GM18909 (cell line): ENCODE results near the gene PDGFRB.

Experiments used
- ATAC-seq: cut with Tn5 transposase; IDR thresholded peaks from one replicate; pipeline ENCODE4 v1.9.1; 2021; ENCODE audit warnings: mild to moderate bottlenecking; ENCODE audit not compliant: unreplicated experiment, poor library complexity

PDGFRB gene

GRCh38 chr5:150147670-150148069 lies 8.0 kb downstream of the PDGFRB start:
- ATAC-seq = no peak

GRCh38 chr5:150146862-150147601 lies 8.6 kb downstream of the PDGFRB start:
- no peak for ATAC-seq

GRCh38 chr5:150146235-150146634 lies 9.4 kb downstream of the PDGFRB start:
- ATAC-seq = no peak

GRCh38 chr5:150144879-150145278 lies 10.8 kb downstream of the PDGFRB start:
- ATAC-seq = no peak

- no peak for ATAC-seq
Measured at GRCh38 chr5:150144246-150144801, 11.3 kb downstream of the PDGFRB start.

- ATAC-seq = no peak
Measured at GRCh38 chr5:150143350-150144245, 12.0 kb downstream of the PDGFRB start.

GRCh38 chr5:150142959-150143349 lies 12.7 kb downstream of the PDGFRB start:
- ATAC-seq = no peak

- ATAC-seq = no peak
Measured at GRCh38 chr5:150142185-150142958, 13.3 kb downstream of the PDGFRB start.

GRCh38 chr5:150141544-150142184 lies 14.0 kb downstream of the PDGFRB start:
- no peak for ATAC-seq

GRCh38 chr5:150140830-150141229 lies 14.8 kb downstream of the PDGFRB start:
- ATAC-seq = no peak

GRCh38 chr5:150139334-150139733 lies 16.3 kb downstream of the PDGFRB start:
- no peak for ATAC-seq

- no peak for ATAC-seq
Measured at GRCh38 chr5:150138551-150139265, 16.9 kb downstream of the PDGFRB start.

- ATAC-seq = no peak
Measured at GRCh38 chr5:150137997-150138396, 17.6 kb downstream of the PDGFRB start.

GRCh38 chr5:150137168-150137957 lies 18.3 kb downstream of the PDGFRB start:
- ATAC-seq = no peak

GRCh38 chr5:150136305-150137167 lies 19.1 kb downstream of the PDGFRB start:
- ATAC-seq = no peak

- ATAC-seq = no peak
Measured at GRCh38 chr5:150135557-150136304, 19.9 kb downstream of the PDGFRB start.

- ATAC-seq = no peak
Measured at GRCh38 chr5:150134198-150134588, 21.5 kb downstream of the PDGFRB start.
